K562 (cell line): ENCODE data around the gene GALNT15. TPM values are rescaled to one million over a fixed set of nuclear protein-coding genes. Genes with fewer than 3 reads are reported as not detected.

Experiments
- ATAC-seq: fragments of 200-7000 bp; cut with Tn5 transposase; 3 replicates; pipeline ENCODE4 v1.9.1; 2020; ENCODE audit warnings: moderate library complexity
- BruUV-seq: library from RNA; stranded (reverse); fragments of 400-500 nt; replicated peaks from 2 replicates; lab custom pipeline; 2021; lab: Mats Ljungman, UMichigan
- CTCF ChIA-PET: fragments of 300-600 bp; formaldehyde crosslinking; extraction: SDS; loops from one replicate; lab custom pipeline; 2021; ENCODE audit warnings: low intra/inter-chr PET ratio; lab: Yijun Ruan, JAX
- POLR2A ChIA-PET: fragments of 300-600, 350-650 bp; sonication (Branson Sonifier 250); formaldehyde crosslinking; extraction: SDS; loops from one replicate; lab custom pipeline; 2021; ENCODE audit warnings: antibody characterized with exemption, inconsistent platforms; lab: Yijun Ruan, JAX
- DNase-seq, 4 experiments: peaks; one replicate each; pipeline versions ENCODE4 v3.0.0 to v3.0.0-alpha.2; 2011 to 2018; ENCODE audit warnings: low spot score in 3 of 4, mixed read lengths in 3 of 4; ENCODE audit errors: extremely low read depth in 1 of 4
- FAIRE-seq: peaks from 2 replicates; lab custom pipeline; 2011; peaks lifted over from hg19 to GRCh38; lab: Jason Lieb, UNC
- H2AFZ ChIP-seq: 2 replicates; pipeline ENCODE4 v1.6.0; 2011; ENCODE audit warnings: low read depth, low read length, control low read depth, inconsistent platforms
- H3K27ac ChIP-seq: fragments of 200-600 bp; 3 replicates; pipeline ENCODE4 v1.8.0; 2011; ENCODE audit warnings: low read depth, mild to moderate bottlenecking, control low read depth, inconsistent platforms, low read length, moderate library complexity, mixed read lengths; ENCODE audit errors: extremely low read depth
- H3K27me3 ChIP-seq, 2 experiments: fragments of 300-600 bp in 1 of 2; 2 replicates in 1 of 2; 3 replicates in 1 of 2; pipeline versions ENCODE4 v1.6.0 to v1.8.0; 2011; ENCODE audit warnings: inconsistent platforms in 2 of 2, low read length in 2 of 2, mild to moderate bottlenecking in 1 of 2, mixed read lengths in 1 of 2, moderate library complexity in 1 of 2; ENCODE audit not compliant: control insufficient read depth in 2 of 2, insufficient read depth in 2 of 2
- H3K36me3 ChIP-seq: fragments of 300-600 bp; 3 replicates; pipeline ENCODE4 v1.8.0; 2011; ENCODE audit warnings: mild to moderate bottlenecking, low read length, inconsistent platforms; ENCODE audit not compliant: control insufficient read depth, insufficient read depth
- H3K4me1 ChIP-seq, 2 experiments: fragments of 200-600 bp in 1 of 2; replicated peaks in 1 of 2; 2 replicates in 1 of 2; 3 replicates in 1 of 2; pipeline versions ENCODE4 v1.5.1 to v1.8.0; 2011; ENCODE audit warnings: inconsistent platforms in 2 of 2, low read length in 2 of 2, mild to moderate bottlenecking in 1 of 2, mixed read lengths in 1 of 2, moderate library complexity in 1 of 2; ENCODE audit not compliant: control insufficient read depth in 2 of 2, insufficient read depth in 2 of 2
- H3K4me2 ChIP-seq: 2 replicates; pipeline ENCODE4 v1.6.1; 2011; ENCODE audit warnings: low read length, control low read depth, inconsistent platforms, mixed read lengths; ENCODE audit not compliant: insufficient read depth
- H3K4me3 ChIP-seq: fragments of 200-600 bp; sonication (generic), shearing (Covaris generic); 2 replicates; pipeline ENCODE4 v1.5.1; 2016; ENCODE audit warnings: control low read depth, inconsistent platforms
- H3K79me2 ChIP-seq: fragments of 200-600 bp; 3 replicates; pipeline ENCODE4 v1.8.0; 2011; ENCODE audit warnings: low read length, inconsistent platforms; ENCODE audit not compliant: control insufficient read depth, insufficient read depth
- H3K9ac ChIP-seq, 2 experiments: 2 replicates each; pipeline versions ENCODE4 v1.6.0 to v1.6.1; 2011; ENCODE audit warnings: low read depth in 2 of 2, low read length in 2 of 2, control low read depth in 1 of 2, inconsistent platforms in 1 of 2, mild to moderate bottlenecking in 1 of 2, mixed read lengths in 1 of 2; ENCODE audit not compliant: insufficient read depth in 1 of 2
- H3K9me1 ChIP-seq: one replicate; pipeline ENCODE4 v1.6.0; 2011; ENCODE audit warnings: inconsistent platforms, mild to moderate bottlenecking, low read length, moderate library complexity; ENCODE audit not compliant: control insufficient read depth, insufficient read depth
- H3K9me3 ChIP-seq: replicated peaks from 2 replicates; pipeline ENCODE4 v1.5.1; 2011; ENCODE audit warnings: low read depth, low read length, inconsistent platforms; ENCODE audit not compliant: control insufficient read depth, insufficient read depth
- H4K20me1 ChIP-seq: replicated peaks from 2 replicates; pipeline ENCODE4 v1.6.1; 2011; ENCODE audit warnings: low read length, inconsistent platforms, mixed read lengths; ENCODE audit not compliant: control insufficient read depth, insufficient read depth
- DPF2 ChIP-seq: fragments of 450-650 bp; IDR thresholded peaks from 2 replicates; pipeline ENCODE4 v1.6.1; 2016
- FOSL1 ChIP-seq: fragments of 200-800 bp; sonication (Bioruptor generic); conservative IDR thresholded peaks from 2 replicates; pipeline ENCODE4 v1.6.1; 2016; ENCODE audit warnings: missing genetic modification characterization, missing compliant biosample characterization
- HIVEP1 ChIP-seq: fragments of 250-450 bp; sonication (Bioruptor Pico); IDR thresholded peaks from 2 replicates; pipeline ENCODE4 v1.4.0; 2020; ENCODE audit warnings: mild to moderate bottlenecking
- TSC22D4 ChIP-seq: fragments of 450-650 bp; IDR thresholded peaks from 2 replicates; pipeline ENCODE4 v1.6.1; 2016; ENCODE audit warnings: missing genetic modification characterization, missing biosample characterization, control low read depth
- WGBS: fragments of 100-300 bp; shearing (Covaris generic); methylation state at CpG from one replicate; pipeline ENCODE4 v1.1.6; 2016; ENCODE audit warnings: low coverage, mixed read lengths; ENCODE audit not compliant: insufficient coverage; ENCODE audit errors: missing lambda C conversion rate; 5-methylcytosine and 5-hydroxymethylcytosine counted together
- in situ Hi-C: fragments of 300-500 bp; cut with MboI; formaldehyde crosslinking; loops from 4 replicates; pipeline ENCODE4 v1.15.0; 2018; ENCODE audit warnings: inconsistent platforms, mixed read lengths
- intact Hi-C: fragments of 100-400 bp; cut with micrococcal nuclease; formaldehyde crosslinking; loops from 2 replicates; pipeline ENCODE4 v1.14.2; 2022
- polyA plus RNA-seq, 8 experiments: library from polyadenylated mRNA; depleted of rRNA in 4 of 8; stranded (reverse) in 5 of 8; unstranded in 3 of 8; fragments of >200 nt; fragmentation: Nextera tagmentation in 2 of 8; fragmentation: Illumina TruSeq in 1 of 8; extraction: Ambion mirVana in 2 of 8; extraction: Trizol in 1 of 8; gene quantifications; 2 replicates each; pipeline versions ENCODE4 v1.2.1 to v1.2.3, GENCODE V29; 2011 to 2014; ENCODE audit warnings: inconsistent platforms in 1 of 8, missing spikeins in 1 of 8
- total RNA-seq, 7 experiments: library from RNA; depleted of rRNA in 6 of 7; stranded (reverse); fragments of >200 nt in 6 of 7; fragmentation: Illumina TruSeq in 2 of 7; extraction: Trizol in 2 of 7; gene quantifications; 2 replicates each; pipeline versions ENCODE4 v1.2.1 to v1.2.3, GENCODE V29; 2011 to 2021; ENCODE audit warnings: low replicate concordance in 1 of 7
- TF ChIP-seq, protein P1 (sequence below), 3 experiments: IDR thresholded peaks in 2 of 3; conservative IDR thresholded peaks in 1 of 3; 2 replicates each; pipeline ENCODE4 v1.5.1; 2011 to 2012; ENCODE audit warnings: low read length in 3 of 3, mild to moderate bottlenecking in 3 of 3, control low read depth in 2 of 3, improper control_type of control experiment in 1 of 3, inconsistent platforms in 1 of 3, low read depth in 1 of 3, mixed read lengths in 1 of 3, moderate library complexity in 1 of 3; ENCODE audit not compliant: insufficient read depth in 2 of 3

The GALNT15 gene
- total and polyA plus RNA-seq, 9 of the 15 experiments (the other 6 are each of a cell fraction or from before 2014, with no cell fraction given): not detected

DNA sequence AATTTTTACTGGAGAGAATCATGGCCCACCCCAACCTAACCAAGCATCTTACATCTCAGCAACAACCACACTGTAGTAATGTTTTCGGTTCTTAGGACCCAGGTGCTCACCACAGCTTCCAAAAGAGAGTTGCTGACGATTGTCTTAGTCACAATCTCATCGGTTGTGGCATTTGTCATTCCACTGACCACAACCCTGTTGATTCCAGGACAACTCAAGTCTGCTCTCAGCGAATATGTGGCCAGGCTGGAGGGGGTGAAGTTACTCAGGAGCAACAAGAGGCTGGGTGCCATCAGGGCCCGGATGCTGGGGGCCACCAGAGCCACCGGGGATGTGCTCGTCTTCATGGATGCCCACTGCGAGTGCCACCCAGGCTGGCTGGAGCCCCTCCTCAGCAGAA is 25.9 kb downstream of the GALNT15 start:
- no peak for ATAC-seq
- 0% methylated on average over 8 of the region's 8 CpGs for WGBS
- Histone ChIP-seq H3K4me2 (peak overlapping the region; percentile 29; the same call in 1 of the 2 replicates), H3K27me3 (peaks cover 27 to 68% of the 10 kb centered on the region in 2 experiments; a peak in 4 of 5 replicates), H2AFZ (no peak overlapping the region), H3K4me1 (peaks cover 3 to 5% of the 10 kb centered on the region in 2 experiments; a peak in 4 of 5 replicates), H3K9me1 (no peaks in the 10 kb centered on the region), H4K20me1 (peaks cover 9% of the 10 kb centered on the region; the same call in 1 of the 2 replicates), H3K27ac (no peak overlapping the region), H3K4me3 (no peak overlapping the region), H3K79me2 (no peaks in the 10 kb centered on the region), H3K36me3 (no peaks in the 10 kb centered on the region), H3K9ac (no peak overlapping the region), H3K9me3 (no peaks in the 10 kb centered on the region)
- intact Hi-C loops: no loop called here
- DNase-seq: no peak
- in situ Hi-C loops: no loop called here
- TF ChIP-seq, protein P1, sequence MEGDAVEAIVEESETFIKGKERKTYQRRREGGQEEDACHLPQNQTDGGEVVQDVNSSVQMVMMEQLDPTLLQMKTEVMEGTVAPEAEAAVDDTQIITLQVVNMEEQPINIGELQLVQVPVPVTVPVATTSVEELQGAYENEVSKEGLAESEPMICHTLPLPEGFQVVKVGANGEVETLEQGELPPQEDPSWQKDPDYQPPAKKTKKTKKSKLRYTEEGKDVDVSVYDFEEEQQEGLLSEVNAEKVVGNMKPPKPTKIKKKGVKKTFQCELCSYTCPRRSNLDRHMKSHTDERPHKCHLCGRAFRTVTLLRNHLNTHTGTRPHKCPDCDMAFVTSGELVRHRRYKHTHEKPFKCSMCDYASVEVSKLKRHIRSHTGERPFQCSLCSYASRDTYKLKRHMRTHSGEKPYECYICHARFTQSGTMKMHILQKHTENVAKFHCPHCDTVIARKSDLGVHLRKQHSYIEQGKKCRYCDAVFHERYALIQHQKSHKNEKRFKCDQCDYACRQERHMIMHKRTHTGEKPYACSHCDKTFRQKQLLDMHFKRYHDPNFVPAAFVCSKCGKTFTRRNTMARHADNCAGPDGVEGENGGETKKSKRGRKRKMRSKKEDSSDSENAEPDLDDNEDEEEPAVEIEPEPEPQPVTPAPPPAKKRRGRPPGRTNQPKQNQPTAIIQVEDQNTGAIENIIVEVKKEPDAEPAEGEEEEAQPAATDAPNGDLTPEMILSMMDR (IDR thresholded peaks at IDR 0.05 in 2 of 3, conservative IDR thresholded peaks at IDR 0.05 in 1 of 3; ENCODE audit: insufficient read depth in 2 of 3, low read depth in 1 of 3, low read length in 3 of 3): no peak
- TF ChIP-seq DPF2: 0 out of 2 replicates have a peak, but pooled peaks have one; percentile 4
- TF ChIP-seq TSC22D4 (tag): no peak
- TF ChIP-seq HIVEP1 (CRISPR knock-in tag): no peak
- peak; percentile 85 for TF ChIP-seq FOSL1 (tag)
- ChIA-PET POLR2A (interaction anchor here (0.6 to 1.1 kb wide), 2 partner anchors 10 to 21 kb away, joined by 3 read pairs; no protein-coding TSS in a partner anchor), CTCF (no interaction called here)
- BruUV-seq: no TSS peak
- FAIRE-seq: no peak
